ENCODE measurements around the gene COPZ1. TPM values are rescaled to one million over a fixed set of nuclear protein-coding genes. Genes with fewer than 3 reads are reported as not detected.
"Not testable (repeated sequence)": the region's sequence is repeated elsewhere in the genome, so short reads cannot be mapped to it uniquely, and the experiment has no call there.

COPZ1 gene
- 100 to 1,000 TPM; 164 to 236 (median 215) TPM for polyA plus RNA-seq (ENCODE audit: insufficient read length in 4 of 4)

GRCh38 chr12:54324617-54325441 is at the start of gene COPZ1:
Gene COPZ1 (plus strand): TSS chr12:54325131. CDS start chr12:54325164, 33 bp downstream.
- DNase-seq (ENCODE audit: low read depth in 4 of 4, low spot score in 3 of 4): peak; percentile 95 to 99 (median 97)

GRCh38 chr12:54276368-54276767 is 48.6 kb upstream of the COPZ1 start:
- DNase-seq (ENCODE audit: low read depth in 4 of 4, low spot score in 3 of 4): no peak

DNA sequence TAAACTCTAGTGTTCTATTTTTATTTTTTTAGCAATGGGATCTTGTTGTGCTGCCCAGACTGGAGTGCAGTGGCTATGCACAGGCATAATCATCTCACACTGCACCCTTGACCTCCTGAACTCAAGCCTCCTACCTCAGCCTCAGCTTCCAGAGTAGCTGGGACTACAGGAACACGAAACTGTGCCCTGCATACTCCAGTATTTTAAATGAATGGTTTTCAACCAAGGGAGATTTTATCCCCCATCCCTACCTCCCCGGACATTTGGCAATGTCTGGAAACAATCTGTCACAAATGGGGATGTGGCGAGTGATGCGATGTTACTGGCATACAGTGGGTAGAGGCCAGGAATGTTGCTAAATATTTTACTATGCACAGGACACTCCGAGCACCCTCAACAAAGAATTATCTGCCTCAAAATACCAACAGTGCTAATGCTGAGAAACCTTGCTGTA is 47.1 kb upstream of the COPZ1 start:
- no peak for DNase-seq (ENCODE audit: low read depth in 4 of 4, low spot score in 3 of 4)

GRCh38 chr12:54279227-54279631 is 45.7 kb upstream of the COPZ1 start:
- DNase-seq (ENCODE audit: low read depth in 4 of 4, low spot score in 3 of 4): no peak

GRCh38 chr12:54279632-54280467 is 45.1 kb upstream of the COPZ1 start, which contains the start of gene CBX5:
Gene CBX5 (minus strand): TSS chr12:54280122. CDS start chr12:54257650, 22,472 bp downstream.
- DNase-seq (ENCODE audit: low read depth in 4 of 4, low spot score in 3 of 4): peak; percentile 98 to 99 (median 99)

DNA sequence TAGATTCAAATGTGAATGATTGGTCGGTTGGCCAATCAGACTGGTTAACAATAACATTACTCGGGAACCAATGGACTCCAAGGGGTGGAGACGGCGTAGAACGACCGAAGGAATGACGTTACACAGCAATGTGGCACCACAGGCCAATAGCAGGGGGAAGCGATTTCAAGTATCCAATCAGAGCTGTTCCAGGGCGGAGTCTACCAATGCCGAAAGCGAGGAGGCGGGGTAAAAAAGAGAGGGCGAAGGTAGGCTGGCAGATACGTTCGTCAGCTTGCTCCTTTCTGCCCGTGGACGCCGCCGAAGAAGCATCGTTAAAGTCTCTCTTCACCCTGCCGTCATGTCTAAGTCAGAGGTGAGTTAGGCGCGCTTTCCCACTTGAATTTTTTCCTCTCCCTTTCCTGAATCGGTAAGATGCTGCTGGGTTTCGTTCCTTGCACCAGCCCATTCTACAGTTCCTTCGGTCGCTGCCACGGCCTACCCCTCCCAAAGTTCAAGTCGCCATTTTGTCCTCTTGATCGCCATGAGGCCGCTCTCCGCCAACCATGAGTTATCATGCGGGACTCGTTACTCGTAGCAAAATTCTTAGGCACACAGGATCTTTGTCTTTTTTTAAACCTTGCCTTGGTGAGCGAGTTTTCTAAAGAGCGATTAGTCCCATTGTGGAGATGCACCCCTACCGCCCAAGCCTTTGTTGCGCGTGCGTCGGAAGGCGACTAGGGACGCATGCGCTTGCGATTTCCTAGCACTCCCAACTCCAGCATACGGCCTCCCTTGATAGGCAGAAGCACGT is 44.3 kb upstream of the COPZ1 start, which contains the start of gene HNRNPA1:
Gene HNRNPA1, plus strand, starts transcription at position 259 of the 793 bp plus-strand sequence. Its CDS starts 82 bp downstream, at position 341.
- peak; percentile 98 to 99 (median 98) for DNase-seq (ENCODE audit: low read depth in 4 of 4, low spot score in 3 of 4)

GRCh38 chr12:54281261-54281638 is 43.7 kb upstream of the COPZ1 start:
- not testable (repeated sequence) for DNase-seq (ENCODE audit: low read depth in 4 of 4, low spot score in 3 of 4)

- DNase-seq (ENCODE audit: low read depth in 4 of 4, low spot score in 3 of 4): not testable (repeated sequence)
Observed at GRCh38 chr12:54281694-54282093, 43.2 kb upstream of the COPZ1 start.

DNA sequence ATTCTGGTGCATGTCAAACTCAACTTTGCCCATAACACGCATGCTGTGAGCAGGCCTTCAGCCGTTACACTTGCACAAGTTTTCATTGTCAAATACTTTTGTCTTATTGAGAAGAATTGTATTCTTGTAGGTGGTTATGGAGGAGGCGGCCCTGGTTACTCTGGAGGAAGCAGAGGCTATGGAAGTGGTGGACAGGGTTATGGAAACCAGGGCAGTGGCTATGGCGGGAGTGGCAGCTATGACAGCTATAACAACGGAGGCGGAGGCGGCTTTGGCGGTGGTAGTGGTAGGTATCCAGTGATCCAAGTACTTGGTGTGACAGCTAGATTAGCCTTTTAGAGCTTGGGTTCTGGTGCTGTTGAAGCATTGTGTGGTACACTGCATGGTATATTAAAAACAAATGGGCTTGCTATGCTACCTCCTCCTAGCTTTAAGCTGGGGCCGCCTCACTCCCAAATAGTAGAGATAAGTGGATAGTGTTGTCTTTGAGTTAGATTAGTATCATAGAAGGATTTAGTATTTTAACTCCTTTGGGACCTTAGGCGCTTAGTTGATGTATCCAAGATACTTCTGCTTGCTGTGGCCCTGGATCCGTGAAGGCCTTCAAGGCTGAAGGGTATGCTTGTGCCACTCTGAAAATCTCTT is 41.9 kb upstream of the COPZ1 start:
- DNase-seq (ENCODE audit: low read depth in 4 of 4, low spot score in 3 of 4): no peak

DNA sequence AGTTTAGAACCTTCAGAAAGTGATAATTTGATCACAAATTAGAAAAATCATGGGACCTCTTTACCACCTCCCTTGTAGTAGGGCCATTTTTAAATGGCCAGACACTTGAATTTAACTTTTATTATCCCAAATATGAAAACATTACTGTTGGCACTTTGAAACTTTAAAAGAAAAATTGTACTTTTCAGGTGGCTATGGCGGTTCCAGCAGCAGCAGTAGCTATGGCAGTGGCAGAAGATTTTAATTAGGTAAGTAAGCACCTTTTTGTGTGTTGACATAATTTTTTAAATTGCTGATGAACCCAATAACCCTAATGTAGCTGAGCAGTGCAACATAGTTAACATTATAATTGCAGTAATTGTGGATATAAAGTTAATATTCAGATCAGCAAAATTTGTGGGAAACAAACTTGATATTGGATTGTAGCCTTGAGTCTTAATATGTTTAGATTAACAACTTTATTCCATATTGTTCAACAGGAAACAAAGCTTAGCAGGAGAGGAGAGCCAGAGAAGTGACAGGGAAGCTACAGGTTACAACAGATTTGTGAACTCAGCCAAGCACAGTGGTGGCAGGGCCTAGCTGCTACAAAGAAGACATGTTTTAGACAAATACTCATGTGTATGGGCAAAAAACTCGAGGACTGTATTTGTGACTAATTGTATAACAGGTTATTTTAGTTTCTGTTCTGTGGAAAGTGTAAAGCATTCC is 40.7 kb upstream of the COPZ1 start:
- DNase-seq (ENCODE audit: low read depth in 4 of 4, low spot score in 3 of 4): not testable (repeated sequence)

DNA sequence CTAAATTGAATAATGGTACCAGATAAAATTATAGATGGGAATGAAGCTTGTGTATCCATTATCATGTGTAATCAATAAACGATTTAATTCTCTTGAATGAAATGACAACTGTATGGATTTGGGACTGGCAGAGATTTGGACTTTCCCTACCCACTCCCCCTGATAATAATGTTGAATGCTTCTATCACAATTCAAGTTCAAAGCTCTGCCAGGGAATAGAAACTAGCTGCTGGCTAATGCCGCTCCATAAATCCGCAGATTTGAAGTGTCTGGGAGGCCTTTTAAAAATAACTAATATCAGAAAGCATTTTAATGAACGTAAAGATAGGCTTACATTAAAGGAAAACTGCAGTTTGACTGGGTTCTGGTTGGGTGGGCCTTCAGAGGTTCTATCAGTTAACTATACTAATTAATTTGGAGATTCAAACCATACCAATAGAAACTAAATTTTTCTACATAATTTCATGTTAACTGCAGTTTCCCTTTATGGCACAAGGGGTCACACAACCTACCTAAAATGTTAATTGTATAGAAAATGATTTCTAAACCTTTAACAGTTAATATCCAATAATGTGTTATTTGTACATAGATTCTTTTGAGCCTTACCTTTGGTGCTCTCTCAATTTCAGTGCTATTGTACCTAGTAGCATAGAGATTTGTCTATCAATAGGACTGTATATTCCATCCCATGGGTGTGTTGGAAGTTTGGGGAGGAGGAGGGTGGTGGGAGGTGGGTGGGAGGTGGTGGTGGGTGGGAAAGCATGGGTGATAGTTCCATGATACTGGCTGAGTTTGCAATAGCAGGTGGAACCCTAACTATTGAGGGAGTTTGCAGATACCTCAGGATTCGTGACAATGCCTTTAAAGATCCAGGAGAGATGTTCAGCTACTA is 39.5 kb upstream of the COPZ1 start:
- no peak for DNase-seq (ENCODE audit: low read depth in 4 of 4, low spot score in 3 of 4)

GRCh38 chr12:54286042-54287030 is 38.6 kb upstream of the COPZ1 start:
- no peak for DNase-seq (ENCODE audit: low read depth in 4 of 4, low spot score in 3 of 4)

GRCh38 chr12:54287261-54288157 is 37.4 kb upstream of the COPZ1 start:
- DNase-seq (ENCODE audit: low read depth in 4 of 4, low spot score in 3 of 4): no peak

GRCh38 chr12:54292083-54292930 is 32.6 kb upstream of the COPZ1 start:
- DNase-seq (ENCODE audit: low read depth in 4 of 4, low spot score in 3 of 4): no peak

DNA sequence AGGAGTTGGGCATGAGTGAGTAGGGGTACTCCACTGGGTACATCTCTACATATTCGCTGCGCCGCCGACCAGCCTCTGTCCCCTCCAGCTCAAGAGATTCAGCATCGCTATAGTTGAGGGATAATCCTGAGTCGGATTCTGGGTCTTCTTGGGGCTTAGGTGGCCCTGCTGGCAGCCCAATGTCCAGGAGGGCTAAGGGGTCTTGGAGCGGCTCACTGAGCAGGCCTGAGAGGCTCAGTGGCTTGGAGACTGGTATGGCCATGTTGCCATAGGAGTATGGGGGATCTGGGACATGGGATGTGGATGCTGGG is 32.0 kb upstream of the COPZ1 start:
- DNase-seq (ENCODE audit: low read depth in 4 of 4, low spot score in 3 of 4): no peak

All from left renal pelvis (tissue), 4 donors.